RPMI8226 (cell line): Measurements from ENCODE around the gene STK35.

ENCODE experiments used
- DNase-seq: peaks from one replicate; pipeline ENCODE4 v3.0.0-alpha.2; 2015

The STK35 gene

GRCh38 chr20:2108498-2108897 lies 6.9 kb downstream of the STK35 start:
- DNase-seq: no peak

- DNase-seq: no peak
These were observed 7.4 kb downstream of the STK35 start for GRCh38 chr20:2108987-2109386.

GRCh38 chr20:2109425-2110210 lies 8.0 kb downstream of the STK35 start:
- DNase-seq: no peak

- DNase-seq: no peak
These were observed 11.3 kb downstream of the STK35 start for GRCh38 chr20:2112910-2113309.

- no peak for DNase-seq
These were observed 12.7 kb downstream of the STK35 start for GRCh38 chr20:2114127-2114959.

GRCh38 chr20:2114990-2115681 lies 13.5 kb downstream of the STK35 start:
- DNase-seq: no peak

GRCh38 chr20:2116170-2116940 lies 14.7 kb downstream of the STK35 start:
- DNase-seq: no peak

GRCh38 chr20:2118783-2119182 lies 17.2 kb downstream of the STK35 start:
- no peak for DNase-seq

GRCh38 chr20:2122936-2123335 lies 21.3 kb downstream of the STK35 start:
- DNase-seq: no peak

GRCh38 chr20:2123720-2124119 lies 22.1 kb downstream of the STK35 start:
- no peak for DNase-seq

GRCh38 chr20:2124564-2125213 lies 23.1 kb downstream of the STK35 start:
- DNase-seq: no peak

GRCh38 chr20:2125474-2126112 lies 24.0 kb downstream of the STK35 start:
- DNase-seq: no peak

GRCh38 chr20:2127238-2127637 lies 25.6 kb downstream of the STK35 start:
- no peak for DNase-seq

GRCh38 chr20:2128542-2128941 lies 26.9 kb downstream of the STK35 start:
- no peak for DNase-seq

- no peak for DNase-seq
These were observed 28.5 kb downstream of the STK35 start for GRCh38 chr20:2130062-2130591.

- DNase-seq: no peak
These were observed 29.1 kb downstream of the STK35 start for GRCh38 chr20:2130683-2131082.

GRCh38 chr20:2131366-2131765 lies 29.7 kb downstream of the STK35 start:
- DNase-seq: no peak

GRCh38 chr20:2132461-2132901 lies 30.9 kb downstream of the STK35 start:
- no peak for DNase-seq

GRCh38 chr20:2133318-2134183 lies 31.9 kb downstream of the STK35 start:
- no peak for DNase-seq

GRCh38 chr20:2135013-2135412 lies 33.4 kb downstream of the STK35 start:
- DNase-seq: no peak
